Measurements from ENCODE around the gene METTL23. TPM values are rescaled to one million over a fixed set of nuclear protein-coding genes. Genes with fewer than 3 reads are reported as not detected.

The METTL23 gene
- total RNA-seq, 4 donors from 2014 or later: 33.6 to 58.3 (median 51.3) TPM

DNA sequence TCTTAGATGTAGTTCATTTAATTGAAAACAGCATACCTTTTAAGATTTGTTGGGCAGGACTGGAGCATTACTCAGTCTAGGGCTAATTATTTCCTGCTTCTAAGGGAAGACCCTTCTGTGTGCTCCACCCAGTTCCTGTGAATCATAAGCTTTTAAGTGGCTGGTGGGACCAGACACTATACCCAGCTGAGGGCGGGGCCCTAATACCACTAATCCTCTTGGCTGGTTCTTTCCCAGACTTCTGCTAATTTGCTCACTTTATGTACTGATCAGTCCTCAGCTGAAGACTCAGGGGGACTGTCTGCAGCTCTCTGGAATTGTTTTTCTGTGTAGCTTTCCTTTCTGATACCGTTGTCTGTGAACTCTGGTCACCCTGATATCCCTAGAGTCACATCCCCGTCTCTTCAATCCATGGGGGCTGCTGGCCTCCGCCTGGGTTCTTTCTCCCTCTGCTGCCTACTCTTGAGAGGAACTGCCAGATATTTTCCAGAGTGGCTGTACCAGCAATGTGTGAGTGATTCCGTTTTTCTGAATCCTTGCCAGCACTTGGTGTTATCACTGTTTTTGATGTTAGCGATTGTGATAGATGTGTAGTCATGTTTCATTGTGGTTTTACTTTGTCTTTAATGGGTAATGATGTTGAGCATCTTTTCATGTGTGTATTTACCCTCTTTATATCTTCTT is 46.3 kb downstream of the METTL23 start:
- peaks cover 14 to 26% of the 10 kb centered on the region in 2 donors for H3K36me3 ChIP-seq
- H3K9me3 ChIP-seq: no peaks in the 10 kb centered on the region
- TF ChIP-seq, protein P1, sequence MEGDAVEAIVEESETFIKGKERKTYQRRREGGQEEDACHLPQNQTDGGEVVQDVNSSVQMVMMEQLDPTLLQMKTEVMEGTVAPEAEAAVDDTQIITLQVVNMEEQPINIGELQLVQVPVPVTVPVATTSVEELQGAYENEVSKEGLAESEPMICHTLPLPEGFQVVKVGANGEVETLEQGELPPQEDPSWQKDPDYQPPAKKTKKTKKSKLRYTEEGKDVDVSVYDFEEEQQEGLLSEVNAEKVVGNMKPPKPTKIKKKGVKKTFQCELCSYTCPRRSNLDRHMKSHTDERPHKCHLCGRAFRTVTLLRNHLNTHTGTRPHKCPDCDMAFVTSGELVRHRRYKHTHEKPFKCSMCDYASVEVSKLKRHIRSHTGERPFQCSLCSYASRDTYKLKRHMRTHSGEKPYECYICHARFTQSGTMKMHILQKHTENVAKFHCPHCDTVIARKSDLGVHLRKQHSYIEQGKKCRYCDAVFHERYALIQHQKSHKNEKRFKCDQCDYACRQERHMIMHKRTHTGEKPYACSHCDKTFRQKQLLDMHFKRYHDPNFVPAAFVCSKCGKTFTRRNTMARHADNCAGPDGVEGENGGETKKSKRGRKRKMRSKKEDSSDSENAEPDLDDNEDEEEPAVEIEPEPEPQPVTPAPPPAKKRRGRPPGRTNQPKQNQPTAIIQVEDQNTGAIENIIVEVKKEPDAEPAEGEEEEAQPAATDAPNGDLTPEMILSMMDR (IDR thresholded peaks at IDR 0.05): no peak
- TF ChIP-seq POLR2A (IDR thresholded peaks at IDR 0.05): no peak
- no peaks in the 10 kb centered on the region for H3K27me3 ChIP-seq
- DNase-seq: no peak
- H3K4me3 ChIP-seq (replicated peaks in 1 of 3): no peak overlapping the region
- intact Hi-C loops (cut with DNase I): no loop called here
- no peak overlapping the region for H3K27ac ChIP-seq
- WGBS, 2 donors: 53 to 75% methylated on average over 6 of the region's 6 CpGs
- peaks cover 0 to 3% of the 10 kb centered on the region in 2 donors for H3K4me1 ChIP-seq

DNA sequence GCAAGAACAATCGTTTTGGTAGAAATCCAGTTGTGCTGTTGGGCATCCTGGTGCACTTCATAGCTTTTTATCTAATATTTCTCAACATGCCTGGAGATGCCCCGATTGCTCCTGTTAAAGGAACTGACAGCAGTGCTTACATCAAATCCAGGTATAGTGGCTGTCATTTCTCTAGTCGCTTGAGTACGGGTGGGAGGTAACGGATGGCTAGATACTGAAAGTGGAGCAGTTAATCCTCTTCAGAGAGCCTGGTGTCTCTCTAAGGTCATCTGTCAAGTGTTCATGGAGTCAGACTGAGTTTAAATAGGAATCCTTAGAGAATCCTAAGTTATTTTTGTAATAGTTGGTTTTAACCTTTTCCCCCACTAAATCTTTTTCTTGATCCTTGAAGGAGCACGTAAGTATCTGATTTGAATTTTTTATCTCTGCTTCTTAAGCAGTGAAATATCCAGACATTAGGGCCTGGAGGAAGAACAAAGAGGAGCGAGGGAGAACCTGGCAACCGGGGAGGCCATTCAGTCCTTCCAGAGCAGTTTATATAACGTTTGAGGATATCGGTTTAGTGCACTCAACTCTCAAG is 48.5 kb downstream of the METTL23 start:
- 67 to 72% methylated on average over 10 of the region's 10 CpGs for WGBS, 2 donors
- intact Hi-C loops (cut with DNase I): no loop called here

DNA sequence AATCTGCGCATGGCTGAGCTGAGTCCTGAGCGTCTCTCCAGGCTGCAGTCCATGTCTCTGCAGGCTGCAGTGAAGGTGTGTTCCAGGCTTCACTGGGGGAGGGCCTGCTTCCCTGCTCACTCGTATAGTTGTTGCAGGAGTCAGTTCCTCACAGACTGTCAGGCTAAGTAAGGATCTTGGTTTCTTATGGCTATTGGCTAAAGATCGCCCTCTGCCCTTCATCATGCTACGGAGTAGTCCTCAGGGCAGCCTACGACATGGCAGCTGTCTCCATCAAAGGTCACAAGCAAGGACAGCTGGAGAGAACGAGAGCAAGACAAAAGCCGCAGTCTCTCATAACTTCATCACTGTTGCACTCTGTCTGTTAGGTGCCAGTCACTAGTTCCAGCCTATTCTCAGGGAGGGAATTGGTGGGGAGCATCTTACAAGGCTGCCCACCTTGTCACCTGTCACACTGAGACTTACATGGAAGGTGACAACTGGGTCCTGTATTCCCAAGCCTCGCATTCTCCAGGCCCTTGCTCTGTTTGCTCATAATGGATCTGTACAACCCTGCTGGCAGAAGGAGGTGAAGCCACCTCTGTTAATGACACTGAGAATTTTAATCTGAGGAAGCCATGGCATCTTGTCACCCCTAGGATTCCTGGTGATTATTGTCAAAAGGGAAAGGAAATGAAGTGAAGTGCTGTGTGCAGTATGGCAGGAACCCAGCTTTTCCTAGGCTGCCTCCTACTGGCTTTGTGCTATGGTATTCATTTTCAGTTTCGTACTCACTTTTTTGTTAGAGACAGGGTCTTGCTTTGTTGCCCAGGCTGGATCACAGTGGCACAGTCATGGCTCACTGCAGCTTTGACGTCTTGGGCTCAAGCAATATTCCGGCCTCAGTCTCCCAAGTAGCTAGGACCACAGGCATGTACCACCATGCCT is 54.7 kb downstream of the METTL23 start:
- no peak overlapping the region for H3K27ac ChIP-seq
- H3K9me3 ChIP-seq: no peaks in the 10 kb centered on the region
- DNase-seq: no peak
- H3K27me3 ChIP-seq: no peaks in the 10 kb centered on the region
- WGBS, 2 donors: 93 to 94% methylated on average over 12 of the region's 12 CpGs
- intact Hi-C loops (cut with DNase I): no loop called here
- H3K4me3 ChIP-seq (replicated peaks in 1 of 3): no peak overlapping the region
- H3K36me3 ChIP-seq: peaks cover 11 to 27% of the 10 kb centered on the region in 2 donors
- no peak for TF ChIP-seq POLR2A (IDR thresholded peaks at IDR 0.05)
- TF ChIP-seq, protein P1 (IDR thresholded peaks at IDR 0.05): no peak
- H3K4me1 ChIP-seq: no peaks in the 10 kb centered on the region

More for the DNA sequence above, 48.5 kb downstream of the METTL23 start:
- Histone ChIP-seq H3K27ac (no peak overlapping the region), H3K27me3 (no peaks in the 10 kb centered on the region), H3K4me3 (replicated peaks in 1 of 3) (no peak overlapping the region), H3K9me3 (no peaks in the 10 kb centered on the region), H3K36me3 (peaks cover 16 to 33% of the 10 kb centered on the region in 2 donors), H3K4me1 (peaks cover 0 to 3% of the 10 kb centered on the region in 2 donors)
- no peak for TF ChIP-seq POLR2A (IDR thresholded peaks at IDR 0.05)
- TF ChIP-seq, protein P1 (IDR thresholded peaks at IDR 0.05): no peak
- DNase-seq: no peak

DNA sequence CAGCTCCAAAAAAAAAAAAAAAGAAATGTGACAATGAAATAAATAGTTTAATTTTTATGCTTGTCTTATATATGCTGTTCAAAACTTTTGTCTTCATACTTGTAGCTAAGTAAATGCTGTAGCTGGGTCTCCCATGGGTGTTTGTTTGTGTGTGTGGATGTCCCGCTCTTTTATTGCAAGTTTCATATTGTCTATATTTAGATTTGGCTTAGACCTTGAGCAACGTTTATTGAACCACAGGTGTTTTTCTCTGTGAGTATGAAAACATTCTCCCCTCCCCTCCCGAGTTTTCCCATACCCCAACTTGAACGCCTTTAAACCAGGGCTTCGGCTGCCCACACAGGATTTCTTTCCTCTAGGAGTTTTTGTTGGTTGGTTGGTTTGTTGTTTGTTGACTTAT is 56.5 kb downstream of the METTL23 start:
- WGBS, 2 donors: 85 to 87% methylated on average over 5 of the region's 5 CpGs
- no peaks in the 10 kb centered on the region for H3K4me1 ChIP-seq
- peaks cover under 1 to 14% of the 10 kb centered on the region in 2 donors for H3K36me3 ChIP-seq
- intact Hi-C loops (cut with DNase I): no loop called here
- no peak for TF ChIP-seq POLR2A (IDR thresholded peaks at IDR 0.05)
- TF ChIP-seq, protein P1 (IDR thresholded peaks at IDR 0.05): no peak
- H3K9me3 ChIP-seq: no peaks in the 10 kb centered on the region
- no peak overlapping the region for H3K4me3 ChIP-seq (replicated peaks in 1 of 3)
- DNase-seq: no peak
- no peaks in the 10 kb centered on the region for H3K27me3 ChIP-seq
- H3K27ac ChIP-seq: no peak overlapping the region

MicroRNA genes within 50 kb of the gene (microRNA counts, 767-probe panel; counts per million panel counts)
- microRNA hsa-miR-636: 0 counts per million in 2 donors

Small RNA genes lying within 50 kb of the gene (microRNA-seq; reads per million reads assigned to microRNA genes)
- not detected for gene MIR636

Small RNA genes lying within 50 kb of the gene (small RNA-seq; reads per million reads assigned to genes)
- gene AC005837.3 (not detected), gene RF02271 (not detected), gene RNU6-97P (not detected), gene RNY4P36 (1.1 reads per million, percentile 21 among the genes with 10 or more reads in this experiment)

Other genes starting within 250 kb of the METTL23 start
- 10 to 100 TPM; 16.4 to 31.1 (median 22.1) TPM for gene RHBDF2, start 225.4 kb upstream of the METTL23 start, total RNA-seq
- 10 to 100 TPM; 14.7 to 32.3 (median 25.6) TPM for gene CYGB, start 189.1 kb upstream of the METTL23 start, total RNA-seq
- gene PRCD, start 186.8 kb upstream of the METTL23 start, total RNA-seq: 1 to 10 TPM; 1.5 to 8.3 (median 4.2) TPM
- gene ST6GALNAC2, start 141.0 kb upstream of the METTL23 start, total RNA-seq: 10 to 100 TPM; 32.7 to 65.4 (median 42.6) TPM
- gene ST6GALNAC1, start 83.1 kb upstream of the METTL23 start, total RNA-seq: 1 to 10 TPM in 2 of 4 donors, under 1 TPM in 2; 0.29 to 7.0 (median 1.1) TPM
- gene MXRA7, start 15.9 kb upstream of the METTL23 start, total RNA-seq: 100 to 1,000 TPM; 362 to 576 (median 421) TPM
- 10 to 100 TPM; 12.2 to 24.2 (median 20.7) TPM for gene JMJD6, start 233 bp upstream of the METTL23 start, total RNA-seq
- gene SRSF2, start 10.5 kb downstream of the METTL23 start, total RNA-seq: 100 to 1,000 TPM; 269 to 614 (median 400) TPM
- gene MFSD11, start 11.3 kb downstream of the METTL23 start, total RNA-seq: 10 to 100 TPM; 34.1 to 53.3 (median 44.3) TPM
- gene MGAT5B, start 141.6 kb downstream of the METTL23 start, total RNA-seq: 1 to 10 TPM in 1 of 4 donors, under 1 TPM in 2, not detected in 1; 0.22 to 7.4 (median 0.73) TPM

Data from thyroid gland (tissue), 4 donors.